Left ventricle myocardium inferior (tissue), 1 donor: Measurements from ENCODE around the gene CDH8. TPM values are rescaled to one million over a fixed set of nuclear protein-coding genes. Genes with fewer than 3 reads are reported as not detected.

Experiments used
- DNase-seq: peaks from one replicate; pipeline ENCODE4 v3.0.0-alpha.2; 2020
- H3K27ac ChIP-seq: fragments of 200-600 bp; replicated peaks from 2 replicates; pipeline ENCODE4 v1.8.0; 2021
- H3K27me3 ChIP-seq: fragments of 200-600 bp; 2 replicates; pipeline ENCODE4 v1.8.0; 2021; ENCODE audit warnings: low read depth
- H3K36me3 ChIP-seq: fragments of 200-600 bp; 2 replicates; pipeline ENCODE4 v1.8.0; 2021
- H3K4me1 ChIP-seq: fragments of 200-600 bp; 2 replicates; pipeline ENCODE4 v1.8.0; 2021
- H3K4me3 ChIP-seq: fragments of 200-600 bp; 2 replicates; pipeline ENCODE4 v1.8.0; 2021; ENCODE audit warnings: mild to moderate bottlenecking, moderate library complexity
- H3K9me3 ChIP-seq: fragments of 200-600 bp; replicated peaks from 2 replicates; pipeline ENCODE4 v1.8.0; 2021
- CTCF ChIP-seq: fragments of 200-600 bp; IDR thresholded peaks from 2 replicates; pipeline ENCODE4 v1.8.0; 2021; ENCODE audit warnings: antibody characterized with exemption, mild to moderate bottlenecking, borderline replicate concordance
- intact Hi-C: fragments of 100-400 bp; cut with micrococcal nuclease; formaldehyde crosslinking; loops from one replicate; pipeline ENCODE4 v1.11.0; 2022
- total RNA-seq: library from RNA; stranded (reverse); fragmentation: NEBNext Ultra II Directional; extraction: Animal tissue kit (Norgen Biotek cat#: 25700); gene quantifications from one replicate; pipeline ENCODE4 v1.2.1, GENCODE V29; 2021
- donor health status: DM: no; HTN: yes; CAD: no; lungs with severe emphysema.

The CDH8 gene
- total RNA-seq, 1 donor from 2014 or later = 0.14 TPM

- intact Hi-C loops = no loop called here
These were observed 2.0 kb upstream of the CDH8 start for GRCh38 chr16:62038225-62038624.

GRCh38 chr16:62036802-62037135 lies 531 bp upstream of the CDH8 start:
- H3K4me3 ChIP-seq = peak overlapping the region; percentile 62
- peaks cover 22% of the 10 kb centered on the region for H3K4me1 ChIP-seq
- peaks cover 98% of the 10 kb centered on the region for H3K27me3 ChIP-seq
- H3K36me3 ChIP-seq = no peaks in the 10 kb centered on the region
- H3K27ac ChIP-seq = no peak overlapping the region
- no peaks in the 10 kb centered on the region for H3K9me3 ChIP-seq
- intact Hi-C loops = no loop called here
- no peak for DNase-seq
- no peak for TF ChIP-seq CTCF

More at GRCh38 chr16:62038225-62038624, 2.0 kb upstream of the CDH8 start:
- TF ChIP-seq CTCF = no peak
- Histone ChIP-seq H3K27ac (no peak overlapping the region), H3K9me3 (no peaks in the 10 kb centered on the region), H3K27me3 (peaks cover 89% of the 10 kb centered on the region), H3K4me1 (peaks cover 22% of the 10 kb centered on the region), H3K36me3 (no peaks in the 10 kb centered on the region), H3K4me3 (no peak overlapping the region)
- DNase-seq = no peak

- Histone ChIP-seq H3K4me1 (peaks cover 22% of the 10 kb centered on the region), H3K27me3 (peaks cover 85% of the 10 kb centered on the region), H3K4me3 (peak overlapping the region; percentile 62), H3K36me3 (no peaks in the 10 kb centered on the region), H3K27ac (no peak overlapping the region), H3K9me3 (no peaks in the 10 kb centered on the region)
- intact Hi-C loops = no loop called here
- DNase-seq = no peak
- TF ChIP-seq CTCF = no peak
These were observed 834 bp downstream of the CDH8 start for GRCh38 chr16:62035115-62036092.

DNA sequence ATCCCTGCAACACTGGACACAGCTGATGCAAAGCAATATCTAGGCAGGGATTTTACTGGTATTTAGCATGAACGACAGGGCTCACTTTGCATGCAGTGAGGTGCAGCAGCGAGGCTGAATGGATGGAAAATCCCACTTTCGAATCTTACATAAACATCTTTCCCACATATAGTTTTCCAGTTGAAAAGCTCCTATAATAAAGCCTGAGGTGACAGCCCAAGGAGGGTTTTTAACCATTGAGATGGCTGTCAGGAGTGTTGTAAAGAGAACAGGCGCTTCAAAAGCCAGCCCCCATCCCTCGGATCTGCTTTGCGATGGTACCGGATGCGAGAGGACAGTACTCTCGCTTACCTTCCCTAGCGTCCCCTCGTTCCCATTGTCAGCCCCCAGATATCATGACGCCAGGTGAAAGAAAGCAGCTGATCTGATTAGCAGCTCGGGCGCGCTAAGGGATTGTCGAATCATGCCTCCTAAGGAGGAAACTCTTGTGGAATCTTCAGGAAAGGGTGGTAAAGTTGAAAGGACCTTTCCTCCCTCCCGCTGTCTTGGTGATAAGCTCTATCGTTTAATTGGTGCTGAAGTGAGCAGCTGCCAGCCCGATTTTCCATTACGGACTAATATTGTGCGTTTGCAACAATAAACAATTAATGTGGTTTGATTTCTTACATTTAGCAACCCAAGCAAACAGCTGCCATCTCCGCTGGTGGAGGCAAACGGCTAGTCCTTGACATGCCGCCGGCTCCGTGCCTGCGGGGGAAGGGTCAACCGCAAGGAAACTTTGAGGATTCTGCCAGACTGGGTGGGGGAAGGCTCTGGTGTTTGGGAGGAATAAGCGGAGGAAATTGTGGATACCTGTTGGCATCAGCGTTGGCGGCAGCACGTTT lies 1.8 kb downstream of the CDH8 start:
- Histone ChIP-seq H3K4me1 (peaks cover 22% of the 10 kb centered on the region), H3K4me3 (peak overlapping the region; percentile 62), H3K27ac (no peak overlapping the region), H3K9me3 (no peaks in the 10 kb centered on the region), H3K27me3 (peaks cover 77% of the 10 kb centered on the region), H3K36me3 (no peaks in the 10 kb centered on the region)
- no peak for TF ChIP-seq CTCF
- DNase-seq = no peak
- intact Hi-C loops = no loop called here

DNA sequence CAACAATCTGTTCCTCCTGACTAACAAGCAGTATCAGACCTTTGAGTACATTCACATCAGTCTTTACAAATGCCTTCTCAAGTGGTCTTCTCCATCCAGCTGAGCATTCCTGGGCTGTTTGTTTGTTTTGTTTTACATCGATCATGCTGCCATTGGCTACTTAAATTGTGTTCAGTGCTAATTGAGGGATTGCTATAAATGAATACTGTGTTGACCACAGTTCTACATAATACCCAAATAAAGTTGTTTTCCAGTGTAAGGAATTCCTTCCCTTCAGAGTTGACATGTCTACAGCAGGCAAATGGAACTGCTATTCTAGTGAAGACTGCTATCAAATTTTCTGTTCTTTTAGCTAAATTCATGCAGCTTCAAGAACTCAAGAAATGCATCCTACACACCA lies 3.2 kb downstream of the CDH8 start:
- no peak for DNase-seq
- no peak overlapping the region for H3K27ac ChIP-seq
- intact Hi-C loops = no loop called here
- H3K27me3 ChIP-seq = peaks cover 63% of the 10 kb centered on the region
- H3K36me3 ChIP-seq = no peaks in the 10 kb centered on the region
- H3K4me3 ChIP-seq = no peak overlapping the region
- H3K9me3 ChIP-seq = no peaks in the 10 kb centered on the region
- H3K4me1 ChIP-seq = peaks cover 22% of the 10 kb centered on the region
- no peak for TF ChIP-seq CTCF
